ENCODE results near the gene PSMB11. TPM values are rescaled to one million over a fixed set of nuclear protein-coding genes. Genes with fewer than 3 reads are reported as not detected.

PSMB11 gene
- total and polyA plus RNA-seq, 12 donors = not detected

- Histone ChIP-seq H3K9me3 (no peaks in the 10 kb centered on the region), H3K4me3 (no peak overlapping the region), H3K27ac (no peak overlapping the region), H3K27me3 (no peaks in the 10 kb centered on the region), H3K36me3 (no peaks in the 10 kb centered on the region), H3K4me1 (peaks cover 0 to 22% (median 18%) of the 10 kb centered on the region in 9 donors)
- intact Hi-C loops (cut with DNase I) = loop anchor here in 3 of 10 donors (2.0 to 10.0 kb wide), 3 partner anchors 55 to 498 kb away; no protein-coding TSS in a partner anchor
- TF ChIP-seq CTCF (IDR thresholded peaks at IDR 0.05) = no peak
- ATAC-seq = no peak
- WGBS, 2 donors = 77 to 89% methylated on average over 3 of the region's 3 CpGs
- DNase-seq = no peak
Measured at GRCh38 chr14:23052671-23053070, 10.7 kb downstream of the PSMB11 start.

GRCh38 chr14:23053426-23053825 is 11.4 kb downstream of the PSMB11 start:
- no peak overlapping the region for H3K27ac ChIP-seq
- H3K36me3 ChIP-seq = peaks cover 0 to 4% (median 0%) of the 10 kb centered on the region in 9 donors
- WGBS, 2 donors = 97% methylated on average over 10 of the region's 10 CpGs
- H3K4me3 ChIP-seq = no peak overlapping the region
- DNase-seq = no peak
- H3K9me3 ChIP-seq = no peaks in the 10 kb centered on the region
- H3K4me1 ChIP-seq = peaks cover 0 to 27% (median 18%) of the 10 kb centered on the region in 9 donors
- intact Hi-C loops (cut with DNase I) = loop anchor here in 3 of 10 donors (2.0 to 10.0 kb wide), 3 partner anchors 56 to 499 kb away; no protein-coding TSS in a partner anchor
- no peak for ATAC-seq
- H3K27me3 ChIP-seq = no peaks in the 10 kb centered on the region
- TF ChIP-seq CTCF (IDR thresholded peaks at IDR 0.05) = no peak

- DNase-seq (no peak), ATAC-seq (no peak)
- Histone ChIP-seq H3K4me3 (no peak overlapping the region), H3K27me3 (no peaks in the 10 kb centered on the region), H3K36me3 (peaks cover 0 to 12% (median 7%) of the 10 kb centered on the region in 9 donors), H3K9me3 (no peaks in the 10 kb centered on the region), H3K4me1 (peaks cover 0 to 28% (median 18%) of the 10 kb centered on the region in 9 donors), H3K27ac (no peak overlapping the region)
- intact Hi-C loops (cut with DNase I) = loop anchor here in 3 of 10 donors (2.0 to 10.0 kb wide), 3 partner anchors 57 to 499 kb away; no protein-coding TSS in a partner anchor
- TF ChIP-seq CTCF (IDR thresholded peaks at IDR 0.05) = peak in 6 of 9 donors; percentile 32 to 48 (median 39)
- WGBS, 2 donors = 74 to 77% methylated on average over 17 of the region's 17 CpGs
Measured at GRCh38 chr14:23054000-23054811, 12.2 kb downstream of the PSMB11 start.

DNA sequence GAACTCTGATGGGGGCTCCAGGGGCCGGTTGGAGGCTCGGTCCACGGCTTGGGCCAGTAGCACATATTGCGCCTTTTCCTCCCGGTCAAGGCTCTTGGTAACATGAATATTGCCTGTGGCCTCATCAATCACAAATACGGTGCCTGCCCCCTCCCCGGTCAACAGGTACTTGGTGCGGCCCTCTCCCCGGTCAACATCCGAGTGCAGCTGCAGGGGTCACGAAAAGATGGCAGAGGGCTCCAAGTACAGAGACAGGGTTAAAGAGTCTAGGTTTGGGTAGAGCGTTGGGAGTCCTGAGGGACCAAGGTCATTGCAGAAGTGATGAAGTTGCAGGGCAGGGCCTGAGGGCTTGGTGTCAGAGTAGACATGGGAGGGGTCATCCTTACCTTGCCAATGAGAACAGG is 13.1 kb downstream of the PSMB11 start:
- Histone ChIP-seq H3K27ac (no peak overlapping the region), H3K4me3 (no peak overlapping the region), H3K4me1 (peaks cover 0 to 28% (median 18%) of the 10 kb centered on the region in 9 donors), H3K36me3 (peaks cover 0 to 22% (median 17%) of the 10 kb centered on the region in 9 donors), H3K9me3 (no peaks in the 10 kb centered on the region), H3K27me3 (no peaks in the 10 kb centered on the region)
- WGBS, 2 donors = 97 to 99% methylated on average over 12 of the region's 12 CpGs
- TF ChIP-seq CTCF (IDR thresholded peaks at IDR 0.05) = no peak
- ATAC-seq = no peak
- DNase-seq = no peak
- intact Hi-C loops (cut with DNase I) = loop anchor here in 4 of 10 donors (5.0 to 10.0 kb wide), 3 partner anchors 68 to 500 kb away; no protein-coding TSS in a partner anchor
